ENCODE data around the gene CCM2.

DNA sequence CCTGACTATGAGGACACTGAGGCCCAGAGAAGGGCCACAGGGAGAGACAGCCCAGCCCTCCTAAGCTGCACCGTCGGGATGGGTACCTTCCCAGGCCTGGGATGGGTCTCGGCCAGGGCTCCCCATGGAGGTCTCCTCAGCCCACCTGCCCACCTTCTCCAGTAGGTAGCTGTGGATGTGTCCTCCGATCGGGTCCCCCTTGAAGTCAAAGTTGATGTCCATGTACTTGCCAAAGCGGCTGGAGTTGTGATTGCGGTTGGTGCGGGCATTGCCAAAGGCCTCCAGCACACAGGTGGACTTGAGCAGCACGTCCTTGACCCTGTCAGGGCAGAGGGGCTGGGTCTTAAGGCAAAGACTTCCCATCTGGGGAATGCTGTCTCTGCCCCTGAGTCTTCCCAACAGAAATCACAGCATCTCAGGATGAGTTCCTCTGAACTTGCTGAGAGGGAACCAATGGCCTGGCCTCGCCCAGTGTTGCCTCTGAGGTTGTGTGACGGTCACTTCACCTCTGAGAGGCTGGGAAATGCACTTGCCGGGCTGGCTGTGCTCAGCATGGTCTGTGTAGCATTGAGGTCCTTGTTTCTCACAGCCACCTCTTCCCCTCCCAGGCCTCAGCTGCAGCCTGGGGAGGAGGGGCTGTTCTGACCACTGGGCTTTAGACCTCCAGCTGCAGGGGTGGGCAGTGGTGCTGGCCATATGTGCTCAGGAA lies 24.5 kb upstream of the CCM2 start:
- no peak for TF ChIP-seq RAD21 (IDR thresholded peaks at IDR 0.05 in 1 of 2, conservative IDR thresholded peaks at IDR 0.05 in 1 of 2; ENCODE audit: low read depth in 2 of 2, low read length in 2 of 2)
- TF ChIP-seq RXRA (IDR thresholded peaks at IDR 0.05; ENCODE audit: insufficient read depth, low read depth, low read length) = no peak
- TF ChIP-seq EZH2 (IDR thresholded peaks at IDR 0.05; ENCODE audit: low read depth, low read length, severe bottlenecking) = no peak
- TF ChIP-seq, protein P1, sequence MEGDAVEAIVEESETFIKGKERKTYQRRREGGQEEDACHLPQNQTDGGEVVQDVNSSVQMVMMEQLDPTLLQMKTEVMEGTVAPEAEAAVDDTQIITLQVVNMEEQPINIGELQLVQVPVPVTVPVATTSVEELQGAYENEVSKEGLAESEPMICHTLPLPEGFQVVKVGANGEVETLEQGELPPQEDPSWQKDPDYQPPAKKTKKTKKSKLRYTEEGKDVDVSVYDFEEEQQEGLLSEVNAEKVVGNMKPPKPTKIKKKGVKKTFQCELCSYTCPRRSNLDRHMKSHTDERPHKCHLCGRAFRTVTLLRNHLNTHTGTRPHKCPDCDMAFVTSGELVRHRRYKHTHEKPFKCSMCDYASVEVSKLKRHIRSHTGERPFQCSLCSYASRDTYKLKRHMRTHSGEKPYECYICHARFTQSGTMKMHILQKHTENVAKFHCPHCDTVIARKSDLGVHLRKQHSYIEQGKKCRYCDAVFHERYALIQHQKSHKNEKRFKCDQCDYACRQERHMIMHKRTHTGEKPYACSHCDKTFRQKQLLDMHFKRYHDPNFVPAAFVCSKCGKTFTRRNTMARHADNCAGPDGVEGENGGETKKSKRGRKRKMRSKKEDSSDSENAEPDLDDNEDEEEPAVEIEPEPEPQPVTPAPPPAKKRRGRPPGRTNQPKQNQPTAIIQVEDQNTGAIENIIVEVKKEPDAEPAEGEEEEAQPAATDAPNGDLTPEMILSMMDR (IDR thresholded peaks at IDR 0.05; ENCODE audit: control extremely low read depth in 1 of 3, insufficient read depth in 1 of 3, low read depth in 1 of 3, low read length in 3 of 3) = no peak
- no peak for TF ChIP-seq YY1 (IDR thresholded peaks at IDR 0.05; ENCODE audit: low read depth, low read length)
- TF ChIP-seq CEBPB (IDR thresholded peaks at IDR 0.05; ENCODE audit: low read depth, low read length) = no peak
- TF ChIP-seq POLR2A (IDR thresholded peaks at IDR 0.05; ENCODE audit: control extremely low read depth in 1 of 2, low read depth in 2 of 2, low read length in 2 of 2) = no peak
- TF ChIP-seq ASH2L (IDR thresholded peaks at IDR 0.05; ENCODE audit: low read length) = no peak
- TF ChIP-seq, protein P2, sequence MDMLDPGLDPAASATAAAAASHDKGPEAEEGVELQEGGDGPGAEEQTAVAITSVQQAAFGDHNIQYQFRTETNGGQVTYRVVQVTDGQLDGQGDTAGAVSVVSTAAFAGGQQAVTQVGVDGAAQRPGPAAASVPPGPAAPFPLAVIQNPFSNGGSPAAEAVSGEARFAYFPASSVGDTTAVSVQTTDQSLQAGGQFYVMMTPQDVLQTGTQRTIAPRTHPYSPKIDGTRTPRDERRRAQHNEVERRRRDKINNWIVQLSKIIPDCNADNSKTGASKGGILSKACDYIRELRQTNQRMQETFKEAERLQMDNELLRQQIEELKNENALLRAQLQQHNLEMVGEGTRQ (IDR thresholded peaks at IDR 0.05; ENCODE audit: low read length) = no peak

Data from H1 (cell line).